H1 (cell line): ENCODE results near the gene MAFG. TPM values are rescaled to one million over a fixed set of nuclear protein-coding genes. Genes with fewer than 3 reads are reported as not detected.

Experiments used
- CTCF ChIA-PET: fragments of 300-600 bp; sonication (Branson Sonifier 250); formaldehyde crosslinking; loops from one replicate; lab custom pipeline; 2021; ENCODE audit not compliant: partially characterized antibody; lab: Charles Lee
- POLR2A ChIA-PET: fragments of 300-600 bp; sonication (Branson Sonifier 250); formaldehyde crosslinking; loops from one replicate; lab custom pipeline; 2021; ENCODE audit warnings: inconsistent platforms; ENCODE audit not compliant: partially characterized antibody; lab: Charles Lee
- DNase-seq, 2 experiments: peaks; one replicate each; pipeline versions ENCODE4 v3.0.0 to v3.0.0-alpha.2; 2010 to 2022; ENCODE audit warnings: low spot score in 2 of 2, low read depth in 1 of 2, mixed read lengths in 1 of 2
- FAIRE-seq: peaks from 2 replicates; lab custom pipeline; 2011; peaks lifted over from hg19 to GRCh38; lab: Jason Lieb, UNC
- H2AFZ ChIP-seq: 2 replicates; pipeline ENCODE4 v1.8.1; 2012; ENCODE audit warnings: low read length, inconsistent platforms
- H2AK5ac ChIP-seq: 2 replicates; pipeline ENCODE4 v1.6.1; 2013; ENCODE audit warnings: low read depth, low read length
- H2BK120ac ChIP-seq: replicated peaks from 2 replicates; pipeline ENCODE3; 2013; ENCODE audit warnings: low read depth, low read length, inconsistent platforms
- H2BK12ac ChIP-seq: 2 replicates; pipeline ENCODE4 v1.6.1; 2013; ENCODE audit warnings: low read depth, low read length
- H2BK15ac ChIP-seq: 2 replicates; pipeline ENCODE4 v1.6.1; 2013; ENCODE audit warnings: low read length
- H2BK20ac ChIP-seq: 2 replicates; pipeline ENCODE4 v1.6.1; 2013; ENCODE audit warnings: low read length
- H2BK5ac ChIP-seq: 2 replicates; pipeline ENCODE4 v1.6.1; 2013; ENCODE audit warnings: low read depth, low read length
- H3K14ac ChIP-seq: 2 replicates; pipeline ENCODE4 v1.6.1; 2013; ENCODE audit warnings: inconsistent platforms; ENCODE audit not compliant: insufficient read length
- H3K18ac ChIP-seq: 2 replicates; pipeline ENCODE4 v1.6.1; 2013; ENCODE audit warnings: low read length; ENCODE audit errors: extremely low read depth
- H3K23ac ChIP-seq: 2 replicates; pipeline ENCODE4 v1.6.1; 2013; ENCODE audit warnings: inconsistent platforms; ENCODE audit not compliant: insufficient read length
- H3K23me2 ChIP-seq: 2 replicates; pipeline ENCODE4 v1.6.1; 2013; ENCODE audit warnings: low read depth, low read length
- H3K27ac ChIP-seq: 2 replicates; pipeline ENCODE4 v1.6.1; 2011; ENCODE audit warnings: low read depth, low read length, inconsistent platforms
- H3K27me3 ChIP-seq, 4 experiments: replicated peaks in 1 of 4; 1 replicate in 1 of 4; 2 replicates in 3 of 4; pipeline versions ENCODE4 v1.6.1 to v1.8.1; 2011 to 2013; ENCODE audit warnings: low read length in 3 of 4, mild to moderate bottlenecking in 3 of 4, inconsistent platforms in 2 of 4, mixed read lengths in 2 of 4, moderate library complexity in 1 of 4; ENCODE audit not compliant: control insufficient read depth in 3 of 4, insufficient read depth in 3 of 4; ENCODE audit errors: extremely low read depth in 1 of 4
- H3K36me3 ChIP-seq, 4 experiments: 2 replicates each; pipeline versions ENCODE4 v1.6.1 to v1.8.1; 2011 to 2013; ENCODE audit warnings: mild to moderate bottlenecking in 4 of 4, low read length in 3 of 4, moderate library complexity in 2 of 4, control low read depth in 1 of 4, inconsistent platforms in 1 of 4; ENCODE audit not compliant: insufficient read depth in 4 of 4, control insufficient read depth in 2 of 4
- H3K4ac ChIP-seq: replicated peaks from 2 replicates; pipeline ENCODE3; 2013; ENCODE audit warnings: low read length, low read depth, mixed read lengths, inconsistent platforms; ENCODE audit not compliant: insufficient read length
- H3K4me1 ChIP-seq, 4 experiments: replicated peaks in 1 of 4; 1 replicate in 1 of 4; 2 replicates in 3 of 4; pipeline versions ENCODE4 v1.6.1 to v1.8.1; 2011 to 2013; ENCODE audit warnings: low read length in 3 of 4, inconsistent platforms in 2 of 4, mixed read lengths in 1 of 4; ENCODE audit not compliant: insufficient read depth in 4 of 4, control insufficient read depth in 3 of 4
- H3K4me2 ChIP-seq, 2 experiments: 2 replicates each; pipeline versions ENCODE4 v1.6.1 to v1.8.1; 2011 to 2013; ENCODE audit warnings: low read depth in 2 of 2, low read length in 2 of 2, control low read depth in 1 of 2, inconsistent platforms in 1 of 2, mild to moderate bottlenecking in 1 of 2; ENCODE audit not compliant: insufficient read depth in 1 of 2
- H3K4me3 ChIP-seq, 4 experiments: fragments of 200-600, 300-600 bp in 1 of 4; sonication (generic), shearing (Covaris generic), sonication (Bioruptor Twin) in 1 of 4; 2 replicates each; pipeline versions ENCODE4 v1.5.1 to v1.8.1; 2011 to 2016; ENCODE audit warnings: low read length in 4 of 4, low read depth in 3 of 4, control low read depth in 2 of 4, inconsistent platforms in 2 of 4, mild to moderate bottlenecking in 2 of 4, mixed read lengths in 1 of 4, moderate library complexity in 1 of 4; ENCODE audit not compliant: insufficient read depth in 2 of 4; ENCODE audit errors: extremely low read depth in 1 of 4
- H3K56ac ChIP-seq: replicated peaks from 2 replicates; pipeline ENCODE3; 2013; ENCODE audit warnings: low read depth, mild to moderate bottlenecking, mixed read lengths, low read length, inconsistent platforms; ENCODE audit not compliant: insufficient read length
- H3K79me1 ChIP-seq: 2 replicates; pipeline ENCODE4 v1.6.1; 2013; ENCODE audit warnings: low read depth, low read length, control low read depth
- H3K79me2 ChIP-seq, 2 experiments: 2 replicates each; pipeline versions ENCODE4 v1.6.1 to v1.8.1; 2012 to 2013; ENCODE audit warnings: low read length in 2 of 2, mild to moderate bottlenecking in 2 of 2, inconsistent platforms in 1 of 2; ENCODE audit not compliant: insufficient read depth in 2 of 2, control insufficient read depth in 1 of 2
- H3K9ac ChIP-seq, 4 experiments: replicated peaks in 1 of 4; 1 replicate in 1 of 4; 2 replicates in 3 of 4; pipeline versions ENCODE4 v1.6.1 to v1.8.1; 2011 to 2013; ENCODE audit warnings: low read depth in 3 of 4, low read length in 3 of 4, control low read depth in 2 of 4, mild to moderate bottlenecking in 2 of 4, moderate library complexity in 2 of 4, inconsistent platforms in 1 of 4; ENCODE audit errors: extremely low read depth in 1 of 4
- H3K9me3 ChIP-seq, 2 experiments: 2 replicates each; pipeline versions ENCODE4 v1.6.1 to v1.8.1; 2012 to 2013; ENCODE audit warnings: mild to moderate bottlenecking in 2 of 2, moderate library complexity in 2 of 2, control low read depth in 1 of 2, inconsistent platforms in 1 of 2, low read depth in 1 of 2, low read length in 1 of 2, mixed read lengths in 1 of 2; ENCODE audit not compliant: insufficient read depth in 2 of 2
- H4K20me1 ChIP-seq, 2 experiments: replicated peaks in 1 of 2; 2 replicates each; pipeline versions ENCODE3 to v1.8.1; 2011 to 2013; ENCODE audit warnings: inconsistent platforms in 2 of 2, low read length in 2 of 2, mild to moderate bottlenecking in 1 of 2; ENCODE audit not compliant: insufficient read depth in 2 of 2, control insufficient read depth in 1 of 2
- H4K5ac ChIP-seq: 2 replicates; pipeline ENCODE4 v1.6.1; 2013; ENCODE audit warnings: low read length, low read depth, mixed read lengths, inconsistent platforms; ENCODE audit not compliant: insufficient read length
- H4K8ac ChIP-seq: 2 replicates; pipeline ENCODE4 v1.8.0; 2013; ENCODE audit warnings: mild to moderate bottlenecking, moderate library complexity, low read length, inconsistent platforms; ENCODE audit not compliant: insufficient read depth; ENCODE audit errors: extremely low read depth
- H4K91ac ChIP-seq: replicated peaks from 2 replicates; pipeline ENCODE3; 2013; ENCODE audit warnings: low read length, mixed read lengths, inconsistent platforms; ENCODE audit not compliant: insufficient read length
- BCL11A ChIP-seq, 2 experiments: IDR thresholded peaks; one replicate each; pipeline ENCODE4 v1.6.1; 2011; ENCODE audit warnings: low read depth in 2 of 2, low read length in 2 of 2, mild to moderate bottlenecking in 2 of 2
- JUN ChIP-seq: IDR thresholded peaks from 2 replicates; pipeline ENCODE4 v1.6.1; 2011; ENCODE audit warnings: low read depth, mild to moderate bottlenecking, improper control_type of control experiment, low read length
- KDM4A ChIP-seq: IDR thresholded peaks from one replicate; pipeline ENCODE4 v1.7.1; 2012; ENCODE audit warnings: low read depth, mild to moderate bottlenecking, moderate library complexity, low read length, inconsistent platforms; ENCODE audit not compliant: severe bottlenecking
- KDM5A ChIP-seq: fragments of 200-600 bp; IDR thresholded peaks from 2 replicates; pipeline ENCODE4 v1.7.1; 2012; ENCODE audit warnings: mild to moderate bottlenecking, low read length, inconsistent platforms, mixed read lengths
- MAFK ChIP-seq: IDR thresholded peaks from 2 replicates; pipeline ENCODE4 v1.6.1; 2012; ENCODE audit warnings: low read depth, mild to moderate bottlenecking, improper control_type of control experiment, low read length
- POLR2A ChIP-seq, 2 experiments: IDR thresholded peaks; 1 replicate in 1 of 2; 2 replicates in 1 of 2; pipeline ENCODE4 v1.6.1; 2011; ENCODE audit warnings: low read depth in 2 of 2, low read length in 2 of 2, mild to moderate bottlenecking in 2 of 2; ENCODE audit errors: control extremely low read depth in 1 of 2
- SIRT6 ChIP-seq: IDR thresholded peaks from one replicate; pipeline ENCODE4 v1.7.1; 2012; ENCODE audit warnings: low read length, inconsistent platforms
- TAF1 ChIP-seq: IDR thresholded peaks from 2 replicates; pipeline ENCODE4 v1.6.1; 2011; ENCODE audit warnings: mild to moderate bottlenecking, low read depth, low read length
- ZNF274 ChIP-seq: IDR thresholded peaks from 2 replicates; pipeline ENCODE4 v1.7.0; 2012; ENCODE audit warnings: low read length, borderline replicate concordance; ENCODE audit errors: extremely low read depth
- WGBS, 2 experiments: shearing (Covaris generic) in 1 of 2; methylation state at CpG; one replicate each; pipeline versions ENCODE4 v1.1.6 to v1.1.7; 2013 to 2015; ENCODE audit warnings: low lambda C conversion rate in 2 of 2, mixed read lengths in 2 of 2, inconsistent platforms in 1 of 2, low coverage in 1 of 2, missing lambda C conversion rate in 1 of 2; ENCODE audit not compliant: insufficient replicate concordance in 2 of 2, insufficient coverage in 1 of 2, insufficient read length in 1 of 2; ENCODE audit errors: extremely low coverage in 1 of 2, missing lambda C conversion rate in 1 of 2; 5-methylcytosine and 5-hydroxymethylcytosine counted together
- polyA plus RNA-seq, 7 experiments: library from polyadenylated mRNA; depleted of rRNA in 3 of 7; stranded (reverse) in 5 of 7; unstranded in 2 of 7; fragments of >200 nt in 5 of 7; fragments of 200-250 nt in 2 of 7; gene quantifications; 1 replicate in 5 of 7; 2 replicates in 1 of 7; 4 replicates in 1 of 7; pipeline versions ENCODE4 v1.2.1 to v1.2.3, GENCODE V29; 2011 to 2013; ENCODE audit warnings: missing spikeins in 2 of 7, mixed read lengths in 2 of 7
- total RNA-seq: library from RNA; stranded (reverse); fragmentation: NEBNext Ultra II Directional; extraction: Animal tissue kit (Norgen Biotek cat#: 25700); gene quantifications from 2 replicates; pipeline ENCODE4 v1.2.1, GENCODE V29; 2021
- TF ChIP-seq, protein P1 (sequence below): IDR thresholded peaks from 2 replicates; pipeline ENCODE4 v1.6.1; 2011; ENCODE audit warnings: low read length, improper control_type of control experiment

MAFG gene
- total and polyA plus RNA-seq, 2 of the 8 experiments (the other 6 are each of a cell fraction or from before 2014, with no cell fraction given): 25.5 to 26.9 TPM

DNA sequence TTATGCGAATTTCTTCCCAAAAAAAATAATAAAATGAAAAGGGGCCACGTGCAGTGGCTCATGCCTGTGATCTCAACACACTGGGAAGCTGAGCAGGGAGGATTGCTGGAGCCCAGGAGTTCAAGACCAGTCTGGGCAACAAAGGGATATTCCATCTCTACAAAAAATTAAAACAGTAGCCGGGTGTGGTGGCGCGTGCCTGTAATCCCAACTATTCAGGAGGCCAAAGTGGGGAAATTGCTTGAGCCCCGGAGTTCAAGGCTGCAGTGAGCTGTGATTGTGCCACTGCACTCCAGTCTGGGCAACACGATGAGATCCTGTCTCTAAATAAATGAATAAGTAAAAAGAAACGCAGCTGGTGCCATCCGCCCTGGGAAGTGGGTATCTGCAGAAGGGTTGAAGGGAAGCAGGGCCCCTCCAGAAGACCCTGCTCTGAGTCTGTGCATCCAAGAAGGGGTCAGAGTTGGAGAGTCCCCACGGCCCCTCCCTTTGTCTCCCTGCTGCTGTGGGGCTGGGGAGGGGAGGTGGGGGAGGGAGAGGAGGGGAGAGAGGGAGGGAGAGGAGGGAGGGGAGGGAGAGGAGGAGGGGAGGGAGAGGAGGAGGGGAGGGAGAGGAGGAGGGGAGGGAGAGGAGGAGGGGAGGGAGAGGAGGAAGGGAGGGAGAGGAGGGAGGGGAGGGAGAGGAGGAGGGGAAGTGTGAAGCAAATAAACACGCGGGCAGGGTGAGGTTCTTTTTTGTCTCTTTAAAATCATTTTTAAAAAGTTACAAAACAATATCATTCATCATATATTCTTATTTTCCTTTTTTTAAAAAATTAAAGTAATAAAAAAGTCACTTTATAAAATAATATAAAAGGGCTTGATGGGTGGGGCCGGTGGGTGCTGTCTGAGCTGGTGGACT lies 24.5 kb upstream of the MAFG start:
- Histone ChIP-seq H3K36me3 (no peaks in the 10 kb centered on the region), H4K5ac (no peak overlapping the region), H3K56ac (no peak overlapping the region), H3K27ac (no peak overlapping the region), H2AFZ (no peak overlapping the region), H3K4me2 (no peak overlapping the region), H3K79me1 (no peaks in the 10 kb centered on the region), H2BK5ac (no peak overlapping the region), H3K4ac (no peak overlapping the region), H2BK15ac (no peak overlapping the region), H3K18ac (no peak overlapping the region), H2BK12ac (no peak overlapping the region), H3K14ac (no peak overlapping the region), H2BK120ac (no peak overlapping the region), H3K79me2 (no peaks in the 10 kb centered on the region), H3K23ac (no peak overlapping the region), H4K20me1 (no peaks in the 10 kb centered on the region), H3K23me2 (no peaks in the 10 kb centered on the region), H3K4me3 (no peak overlapping the region), H2BK20ac (no peak overlapping the region), H3K9me3 (no peaks in the 10 kb centered on the region), H3K27me3 (peaks cover 0 to 16% (median 0%) of the 10 kb centered on the region in 4 experiments; a peak in 3 of 7 replicates), H4K8ac (no peak overlapping the region; the same call in 1 of the 2 replicates), H3K4me1 (no peaks in the 10 kb centered on the region; a peak in 1 of 7 replicates), H4K91ac (no peak overlapping the region), H2AK5ac (no peak overlapping the region), H3K9ac (no peak overlapping the region)
- FAIRE-seq (no peak), DNase-seq (no peak)
- ChIA-PET CTCF (interaction anchor here (1.1 to 2.3 kb wide), 3 partner anchors 8 to 82 kb away, joined by 3 to 9 read pairs (median 8); partner anchors contain the start of genes MAFG and NOTUM), POLR2A (interaction anchor here (0.6 to 2.4 kb wide), 7 partner anchors 8 to 27 kb away, joined by 3 to 8 read pairs (median 3); partner anchors contain the start of gene MAFG)
- WGBS, 2 experiments: 79% methylated on average over 10 of the region's 13 CpGs; no CpG with 5 or more reads in 1 of the 2 experiments
- no peak for TF ChIP-seq TAF1
- TF ChIP-seq MAFK: no peak
- TF ChIP-seq SIRT6: no peak
- TF ChIP-seq, protein P1, sequence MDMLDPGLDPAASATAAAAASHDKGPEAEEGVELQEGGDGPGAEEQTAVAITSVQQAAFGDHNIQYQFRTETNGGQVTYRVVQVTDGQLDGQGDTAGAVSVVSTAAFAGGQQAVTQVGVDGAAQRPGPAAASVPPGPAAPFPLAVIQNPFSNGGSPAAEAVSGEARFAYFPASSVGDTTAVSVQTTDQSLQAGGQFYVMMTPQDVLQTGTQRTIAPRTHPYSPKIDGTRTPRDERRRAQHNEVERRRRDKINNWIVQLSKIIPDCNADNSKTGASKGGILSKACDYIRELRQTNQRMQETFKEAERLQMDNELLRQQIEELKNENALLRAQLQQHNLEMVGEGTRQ: no peak
- TF ChIP-seq JUN: no peak
- TF ChIP-seq KDM4A: no peak
- TF ChIP-seq ZNF274: no peak
- no peak for TF ChIP-seq BCL11A (IDR thresholded peaks at IDR 0.05; ENCODE audit: low read depth in 2 of 2, low read length in 2 of 2)
- no peak for TF ChIP-seq KDM5A
- no peak for TF ChIP-seq POLR2A (IDR thresholded peaks at IDR 0.05; ENCODE audit: control extremely low read depth in 1 of 2, low read depth in 2 of 2, low read length in 2 of 2)
